Fibroblast of skin of right quadriceps (primary cell): ENCODE measurements around the gene NR4A3.
A peak's percentile ranks its signal among the peaks of the same experiment; 100 is the strongest.

Source experiments
- DNase-seq: peaks from one replicate; pipeline ENCODE4 v3.0.0-alpha.2; 2013

Gene NR4A3

DNA sequence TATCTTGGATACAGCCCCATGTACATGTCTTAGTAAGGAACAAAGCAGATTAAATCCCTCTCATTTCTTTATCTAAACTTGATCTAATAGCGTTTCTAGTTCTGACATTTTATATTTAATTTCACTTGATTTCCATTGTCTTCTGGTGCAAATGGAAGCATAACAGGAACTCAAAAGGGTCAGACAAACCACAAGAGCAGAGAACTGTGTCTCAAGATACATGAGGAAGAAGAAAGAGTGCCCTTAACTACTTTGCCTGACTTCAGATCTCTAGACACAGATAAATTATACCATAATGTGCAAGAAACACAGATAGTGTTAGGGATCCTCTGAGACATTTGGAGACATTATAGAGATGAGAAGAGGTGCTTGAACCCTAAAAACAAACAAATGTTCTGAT lies 64.1 kb downstream of the NR4A3 start:
- DNase-seq, result no peak

DNA sequence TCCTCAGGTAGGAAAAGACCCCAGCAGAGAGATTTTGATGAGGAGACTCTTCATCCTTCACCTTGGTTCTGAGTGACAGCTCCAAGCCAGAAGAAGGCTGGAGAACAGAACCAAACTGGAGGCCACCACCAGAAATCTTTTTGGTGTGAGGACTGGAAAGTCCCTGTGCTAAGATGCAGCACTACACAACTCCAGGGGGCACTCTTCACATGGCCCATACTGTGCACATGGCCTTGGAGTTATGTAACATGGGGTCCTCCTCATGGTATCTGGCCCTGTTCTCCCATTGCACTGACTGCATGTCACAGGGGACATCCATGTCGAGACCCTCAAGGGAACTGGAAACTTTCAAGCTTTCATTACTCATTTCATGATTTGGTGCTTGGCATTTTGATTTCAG lies 67.4 kb downstream of the NR4A3 start:
- no peak for DNase-seq

DNA sequence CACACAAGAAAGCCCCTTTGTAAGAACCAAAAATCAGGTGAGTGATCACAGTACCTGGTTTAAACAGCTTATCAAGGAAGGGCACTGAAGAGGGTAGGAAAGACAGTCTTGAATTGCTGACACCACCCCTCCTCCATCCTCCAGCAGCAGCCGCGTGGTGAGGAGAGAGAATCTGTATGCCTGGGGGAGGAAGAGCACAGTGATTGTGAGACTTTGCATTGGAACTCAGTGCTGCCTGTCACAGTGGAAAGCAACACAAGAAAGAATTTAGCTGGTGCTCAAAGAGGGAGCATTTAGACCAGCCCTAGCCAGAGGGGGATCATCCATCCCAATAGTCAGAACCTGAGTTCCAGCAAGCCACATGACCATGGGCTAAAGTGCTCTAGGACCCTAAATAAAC lies 73.1 kb downstream of the NR4A3 start:
- DNase-seq, result no peak

DNA sequence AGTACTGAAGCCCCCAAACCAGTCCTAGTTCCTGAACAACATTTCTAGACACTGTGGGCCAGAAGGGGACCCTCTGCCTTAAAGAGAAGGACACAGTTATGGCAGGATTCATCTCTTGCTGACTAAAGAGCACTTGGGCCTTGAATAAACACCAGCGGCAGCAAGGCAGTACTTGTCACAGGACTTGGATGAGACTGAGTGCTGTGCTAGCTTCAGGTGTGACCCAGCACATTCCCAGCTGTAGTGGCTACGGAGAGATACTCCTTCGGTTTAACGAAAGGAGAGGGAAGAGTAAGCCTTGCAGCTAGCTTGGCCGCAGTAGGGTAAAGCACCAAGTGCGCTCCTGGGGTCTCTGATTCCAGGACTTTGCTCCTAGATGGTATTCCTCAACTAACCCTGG lies 73.8 kb downstream of the NR4A3 start:
- no peak for DNase-seq

DNA sequence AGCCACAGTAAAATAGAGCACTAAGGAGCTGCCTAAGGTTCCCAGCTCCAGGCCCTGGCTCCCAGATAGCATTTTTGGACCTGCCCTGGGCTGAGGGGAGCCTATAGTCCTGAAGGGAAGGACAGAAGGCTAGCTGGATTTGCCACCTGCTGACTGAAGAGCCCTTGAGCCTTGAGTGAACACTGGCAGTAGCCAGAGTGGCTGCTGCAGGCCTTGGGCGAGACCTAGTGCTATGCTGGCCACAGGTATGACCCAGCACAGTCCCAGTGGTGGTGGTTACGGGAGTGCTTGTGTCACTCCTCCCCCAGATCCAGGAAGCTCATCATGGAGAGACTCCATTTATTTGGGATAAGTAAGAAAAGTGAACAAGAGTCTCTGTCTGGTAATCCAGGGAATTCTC lies 74.4 kb downstream of the NR4A3 start:
- no peak for DNase-seq

DNA sequence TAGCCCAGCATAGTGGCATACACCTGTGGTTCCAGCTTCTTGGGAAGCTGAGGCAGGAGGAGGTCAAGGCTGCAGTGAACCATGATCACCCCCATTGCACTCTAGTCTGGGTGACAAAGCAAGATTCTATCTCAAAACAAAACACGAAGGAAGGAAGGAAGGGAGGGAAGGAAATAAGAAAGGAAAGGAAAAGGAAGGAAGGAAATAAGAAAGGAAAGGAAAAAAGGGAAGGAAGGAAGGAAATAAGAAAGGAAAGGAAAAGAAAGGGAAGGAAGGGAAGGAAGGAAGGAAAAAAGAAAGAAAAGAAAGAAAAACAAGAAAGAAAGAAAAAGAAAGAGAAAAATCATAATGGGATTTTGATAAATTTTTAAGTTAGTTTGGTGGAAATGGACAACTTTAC lies 81.7 kb downstream of the NR4A3 start:
- DNase-seq, result no peak

DNA sequence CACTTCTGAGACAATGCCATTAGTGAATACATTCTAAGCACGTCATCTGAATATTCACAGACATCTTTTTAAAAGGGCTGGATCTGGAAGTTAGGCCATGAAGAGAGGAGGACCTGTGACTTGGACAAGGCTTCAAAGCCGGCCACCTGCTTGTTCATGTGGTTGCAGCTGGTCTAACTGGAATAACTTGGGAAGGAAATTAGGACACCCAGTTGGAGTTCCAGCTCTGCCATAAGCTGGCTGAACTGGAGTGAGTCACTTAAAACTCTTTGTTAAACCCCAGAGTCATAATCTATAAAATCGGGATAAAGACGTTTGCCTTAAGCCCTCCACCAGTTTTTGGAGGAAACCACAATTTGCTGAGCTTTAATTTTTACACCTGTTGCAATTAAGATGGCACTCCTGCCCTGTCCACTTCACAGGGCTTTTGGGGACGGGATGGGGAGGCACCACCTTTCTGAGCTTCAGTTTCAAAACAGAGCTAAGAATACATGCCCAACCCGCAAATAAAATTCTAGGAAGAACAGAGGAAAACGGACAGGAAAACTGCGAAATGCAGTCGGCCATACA lies 84.2 kb downstream of the NR4A3 start:
- no peak for DNase-seq

DNA sequence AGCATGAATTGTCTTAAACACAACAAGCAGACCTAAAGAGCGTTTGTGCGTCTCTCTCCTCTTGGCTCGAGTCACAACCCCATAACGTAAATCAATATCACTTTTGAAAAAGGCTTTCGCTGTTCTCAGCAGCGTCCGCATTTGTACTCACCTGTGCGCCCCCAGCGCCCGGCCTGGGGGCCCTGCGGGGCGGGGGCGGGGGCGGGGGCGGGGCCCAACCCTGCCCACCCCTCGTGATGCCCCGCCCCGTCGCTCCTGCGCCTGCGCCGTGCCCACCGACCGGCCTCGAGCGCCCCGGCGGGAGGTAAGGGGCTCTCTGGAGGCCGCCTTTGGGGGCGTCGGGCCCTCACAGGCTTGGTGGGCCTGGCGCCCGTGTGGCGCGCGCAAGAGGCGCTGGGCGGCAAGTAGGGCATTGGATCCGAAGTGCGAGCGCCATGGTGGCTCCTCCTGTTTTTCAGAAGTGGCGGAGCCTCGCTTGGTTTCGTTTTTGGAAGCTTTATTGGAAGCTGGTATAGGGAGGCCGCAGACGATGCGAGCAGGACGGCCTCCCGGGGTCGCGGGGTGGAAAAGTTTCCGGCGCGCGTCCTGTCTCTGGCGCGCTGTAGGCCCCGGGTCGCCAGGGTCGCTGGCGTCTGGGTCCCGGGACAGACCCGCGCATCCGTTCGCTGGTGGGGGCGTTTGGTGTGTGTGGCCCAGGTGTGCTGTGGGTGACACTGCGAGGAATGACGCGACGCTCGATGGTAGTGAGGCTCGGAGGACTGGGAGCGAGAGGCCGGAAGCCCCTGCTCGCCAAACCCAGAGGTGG lies 84.9 kb downstream of the NR4A3 start, which contains the start of gene STX17:
TSS of gene STX17 (plus strand) at position 252 of the 805 bp plus-strand sequence. CDS start 8,586 bp downstream, outside the sequence.
- DNase-seq, result peak; percentile 72

DNA sequence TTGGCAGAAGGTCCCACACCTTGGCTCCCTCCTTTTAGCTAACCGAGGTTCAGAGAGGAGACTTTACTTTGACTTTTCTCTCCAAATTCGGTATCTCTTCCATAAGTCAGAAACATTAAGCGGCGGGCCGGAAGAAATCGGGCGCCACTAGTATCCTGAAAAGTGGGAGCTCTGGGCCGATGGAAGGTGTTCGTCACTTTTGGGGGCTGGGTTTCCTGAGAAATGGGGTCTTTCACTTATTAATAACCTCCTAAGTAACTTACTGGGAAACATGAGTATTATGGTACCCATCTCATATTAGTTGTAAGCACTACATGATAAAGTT lies 85.5 kb downstream of the NR4A3 start:
- no peak for DNase-seq

DNA sequence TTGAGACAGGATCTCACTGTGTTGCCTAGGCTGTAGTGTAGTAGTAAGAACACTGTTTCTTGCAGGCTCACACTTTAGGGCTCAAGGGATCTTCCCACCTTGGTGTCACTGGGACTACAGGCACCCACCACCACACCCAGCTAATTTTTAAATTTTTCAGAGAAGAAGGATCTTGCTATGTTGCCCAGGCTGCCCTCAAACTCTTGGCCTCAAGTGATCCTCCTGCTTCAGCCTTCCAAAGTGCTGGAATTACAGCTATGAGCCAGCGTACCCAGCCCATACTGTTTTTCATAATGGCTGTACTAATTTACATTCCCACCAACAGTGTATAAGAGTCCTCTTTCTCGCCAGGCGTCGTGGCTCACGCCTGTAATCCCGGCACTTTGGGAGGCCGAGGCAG lies 89.9 kb downstream of the NR4A3 start:
- DNase-seq, result no peak
